HEK293T (cell line): Measurements from ENCODE around the gene SLC22A31.

ENCODE experiments used
- FOXK2 ChIP-seq: fragments of 450-650 bp; IDR thresholded peaks from 2 replicates; pipeline ENCODE4 v1.6.1; 2016; ENCODE audit warnings: mild to moderate bottlenecking
- NFRKB ChIP-seq: fragments of 450-650 bp; IDR thresholded peaks from 2 replicates; pipeline ENCODE4 v1.6.1; 2016; ENCODE audit warnings: mild to moderate bottlenecking, moderate library complexity
- SP1 ChIP-seq: fragments of 450-650 bp; IDR thresholded peaks from 2 replicates; pipeline ENCODE4 v1.6.1; 2017
- TARDBP ChIP-seq: fragments of 450-650 bp; IDR thresholded peaks from 2 replicates; pipeline ENCODE4 v1.6.1; 2016

- TF ChIP-seq TARDBP = no peak
- no peak for TF ChIP-seq FOXK2
- no peak for TF ChIP-seq NFRKB
- TF ChIP-seq SP1 = no peak
Measured at GRCh38 chr16:89246383-89246902, 46.1 kb upstream of the SLC22A31 start.
